MV-4-11 (cell line): ENCODE measurements around the gene GMPPA.

Source experiments
- DNase-seq: peaks from one replicate; lab custom pipeline; 2025; lab: John Stamatoyannopoulos, UW

The GMPPA gene

GRCh38 chr2:219486380-219486959 lies 12.2 kb upstream of the GMPPA start:
- no peak for DNase-seq

- DNase-seq, result no peak
Measured at GRCh38 chr2:219488149-219488843, 10.4 kb upstream of the GMPPA start.

DNA sequence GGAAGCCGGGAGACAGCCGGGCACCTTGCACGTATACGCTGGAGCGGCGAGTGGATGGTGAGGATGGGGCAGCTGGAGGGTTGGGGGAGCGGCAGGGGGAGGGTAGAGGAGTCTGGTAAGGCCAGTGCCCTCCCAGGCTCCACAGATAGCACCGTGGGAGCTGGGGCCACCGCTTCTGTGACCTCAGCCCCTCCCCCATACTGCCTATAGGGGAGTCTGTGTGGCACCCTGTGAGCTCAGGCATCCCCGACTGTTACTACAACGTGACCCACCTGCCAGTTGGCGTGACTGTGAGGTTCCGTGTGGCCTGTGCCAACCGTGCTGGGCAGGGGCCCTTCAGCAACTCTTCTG lies 9.9 kb upstream of the GMPPA start:
- DNase-seq, result no peak

DNA sequence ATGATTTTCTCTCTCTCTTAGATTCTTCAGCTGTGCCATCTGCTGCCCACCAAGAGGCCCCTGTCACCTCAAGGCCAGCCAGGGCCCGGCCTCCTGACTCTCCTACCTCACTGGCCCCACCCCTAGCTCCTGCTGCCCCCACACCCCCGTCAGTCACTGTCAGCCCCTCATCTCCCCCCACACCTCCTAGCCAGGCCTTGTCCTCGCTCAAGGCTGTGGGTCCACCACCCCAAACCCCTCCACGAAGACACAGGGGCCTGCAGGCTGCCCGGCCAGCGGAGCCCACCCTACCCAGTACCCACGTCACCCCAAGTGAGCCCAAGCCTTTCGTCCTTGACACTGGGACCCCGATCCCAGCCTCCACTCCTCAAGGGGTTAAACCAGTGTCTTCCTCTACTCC lies 9.4 kb upstream of the GMPPA start:
- no peak for DNase-seq

DNA sequence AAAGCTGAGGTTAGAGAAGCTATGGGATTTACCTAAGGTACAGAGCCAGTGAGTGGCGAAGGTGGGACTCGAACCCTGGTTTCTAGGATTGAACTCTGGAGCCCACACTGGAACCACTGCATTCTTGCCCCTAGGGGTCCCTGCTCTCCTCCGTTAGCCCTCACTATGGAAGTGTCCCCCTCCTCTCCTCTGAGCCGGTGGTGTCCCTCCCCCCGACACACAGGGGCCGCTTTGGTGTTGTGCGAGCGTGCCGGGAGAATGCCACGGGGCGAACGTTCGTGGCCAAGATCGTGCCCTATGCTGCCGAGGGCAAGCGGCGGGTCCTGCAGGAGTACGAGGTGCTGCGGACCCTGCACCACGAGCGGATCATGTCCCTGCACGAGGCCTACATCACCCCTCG lies 8.5 kb upstream of the GMPPA start:
- DNase-seq, result no peak

- DNase-seq, result no peak
Measured at GRCh38 chr2:219490600-219491130, 8.0 kb upstream of the GMPPA start.

GRCh38 chr2:219491278-219491963 lies 7.3 kb upstream of the GMPPA start:
- DNase-seq, result no peak

GRCh38 chr2:219492575-219492974 lies 6.1 kb upstream of the GMPPA start:
- DNase-seq, result no peak

GRCh38 chr2:219493086-219493485 lies 5.6 kb upstream of the GMPPA start:
- no peak for DNase-seq

DNA sequence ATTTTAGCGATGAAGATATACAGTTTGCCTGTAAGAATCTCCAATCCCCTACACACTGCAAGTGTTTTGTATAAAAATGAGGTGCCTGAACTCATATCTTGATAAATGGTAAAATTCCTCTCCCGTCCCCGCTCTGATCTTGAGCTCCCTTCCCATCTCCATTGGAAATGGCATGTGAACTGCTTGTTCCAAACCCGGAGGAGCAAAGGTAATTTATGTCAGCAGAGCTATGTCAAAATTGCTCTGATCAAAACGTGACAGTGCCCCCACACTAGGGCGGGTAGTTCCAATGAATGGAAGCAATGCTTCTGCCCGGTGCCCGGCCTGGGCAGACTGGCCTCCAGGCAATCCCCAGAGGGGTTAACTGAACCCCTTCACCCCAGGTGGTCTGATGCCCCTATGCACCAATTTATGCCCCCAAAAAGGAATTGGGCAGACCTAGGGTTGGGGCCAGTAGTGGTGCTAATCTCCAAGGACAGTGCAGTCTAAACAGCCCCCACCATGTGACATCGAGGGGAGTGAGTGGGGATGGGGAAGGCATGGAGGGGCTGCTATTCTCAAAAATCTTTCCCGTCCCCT lies 3.6 kb upstream of the GMPPA start:
- no peak for DNase-seq

DNA sequence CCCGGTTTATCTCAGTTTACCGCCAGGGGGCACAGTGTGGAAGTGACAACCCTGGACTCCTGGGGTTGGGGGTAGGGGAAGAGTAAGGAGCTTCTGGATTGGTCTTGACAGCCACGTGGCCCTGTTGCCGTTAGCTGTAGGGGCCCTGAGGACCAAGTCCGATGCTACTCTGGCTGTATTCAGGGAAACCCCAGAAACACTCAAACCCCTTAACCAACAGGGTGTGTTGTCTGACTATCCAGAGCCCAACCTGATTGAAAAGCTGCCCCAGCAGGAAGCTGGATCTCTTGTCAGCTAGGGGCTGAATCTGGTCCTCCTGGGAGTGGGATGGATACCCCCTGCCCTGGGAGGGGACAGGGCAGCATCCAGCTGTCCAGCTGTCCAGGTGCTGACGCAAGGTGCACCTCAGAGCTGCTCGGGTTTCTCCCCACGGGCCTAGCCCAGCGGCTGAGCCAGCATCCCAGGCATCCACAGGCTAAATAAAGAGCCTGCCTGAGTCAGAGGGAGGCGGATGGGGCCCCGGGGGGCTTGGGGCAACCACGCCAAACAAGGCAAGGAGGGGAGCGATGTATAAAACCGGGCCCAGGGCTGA lies 3.1 kb upstream of the GMPPA start:
- peak; percentile 54 for DNase-seq

GRCh38 chr2:219496247-219496824 lies 2.4 kb upstream of the GMPPA start:
- no peak for DNase-seq

DNA sequence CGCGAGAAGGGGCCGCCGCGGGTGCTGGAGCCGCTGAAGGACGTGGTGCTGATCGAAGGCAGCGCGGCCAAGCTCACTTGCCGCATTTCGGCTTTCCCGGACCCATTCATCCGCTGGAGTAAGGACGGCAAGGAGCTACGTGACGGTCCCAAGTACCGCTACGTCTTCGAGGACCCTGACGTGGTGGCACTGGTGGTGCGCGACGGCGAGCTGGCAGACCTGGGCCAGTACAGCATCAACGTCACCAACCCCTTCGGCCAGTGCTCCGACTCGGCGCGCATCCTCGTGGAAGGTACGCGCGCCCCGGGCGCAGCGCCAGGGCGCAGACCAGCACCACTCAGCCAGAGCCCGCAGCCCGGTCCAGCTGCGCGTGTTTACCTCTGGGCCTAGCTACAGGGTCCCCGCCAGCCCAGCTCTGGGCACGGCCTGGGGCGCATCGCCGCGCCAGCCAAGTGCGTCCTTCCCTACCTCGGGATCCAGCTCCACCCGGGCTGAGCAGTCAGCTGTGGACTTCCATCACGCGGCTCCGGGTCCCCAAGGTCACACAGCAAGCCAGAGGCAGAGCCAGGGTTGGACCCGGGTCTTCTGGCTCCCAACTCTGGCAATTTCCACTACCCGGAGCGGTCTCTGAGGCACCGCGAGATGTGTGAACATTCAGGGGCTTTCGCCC lies 1.7 kb upstream of the GMPPA start:
- DNase-seq, result no peak

DNA sequence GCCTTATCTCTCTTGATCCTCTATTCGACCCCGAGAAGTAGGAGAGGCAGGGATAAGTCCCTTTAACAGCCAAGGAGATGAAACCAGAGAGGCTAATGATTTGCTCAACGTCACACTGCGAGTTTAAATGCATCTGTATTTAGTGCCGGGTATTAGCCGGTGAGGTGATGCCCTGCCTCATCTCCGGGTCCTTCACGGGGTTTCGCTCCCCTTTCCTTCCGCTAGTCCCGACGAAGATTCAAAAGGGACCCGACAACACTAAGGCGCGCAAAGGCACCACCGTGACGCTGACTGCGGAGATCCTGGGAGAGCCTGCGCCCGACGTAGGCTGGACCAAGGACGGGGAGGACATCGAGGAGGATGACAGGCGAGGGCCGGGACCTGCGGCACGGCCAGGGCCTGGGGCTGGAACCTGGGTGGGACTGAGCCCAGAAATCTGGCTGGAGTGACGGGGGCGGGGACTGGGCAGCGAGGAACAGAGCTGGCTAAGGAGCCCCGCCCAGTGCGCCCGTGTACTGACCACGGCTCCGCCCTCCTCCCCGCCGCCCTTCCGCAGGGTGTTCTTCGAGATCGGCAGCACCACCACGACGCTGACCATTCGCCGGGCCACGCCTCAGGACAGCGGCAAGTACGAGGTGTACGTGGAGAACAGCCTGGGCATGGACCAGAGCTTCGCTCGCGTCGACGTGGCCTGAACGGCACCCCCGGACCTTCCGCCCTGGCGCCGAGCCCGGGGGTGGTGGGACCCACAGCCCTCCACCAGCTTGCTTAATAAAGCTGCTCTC lies 1.0 kb upstream of the GMPPA start:
- peak; percentile 36 for DNase-seq

DNA sequence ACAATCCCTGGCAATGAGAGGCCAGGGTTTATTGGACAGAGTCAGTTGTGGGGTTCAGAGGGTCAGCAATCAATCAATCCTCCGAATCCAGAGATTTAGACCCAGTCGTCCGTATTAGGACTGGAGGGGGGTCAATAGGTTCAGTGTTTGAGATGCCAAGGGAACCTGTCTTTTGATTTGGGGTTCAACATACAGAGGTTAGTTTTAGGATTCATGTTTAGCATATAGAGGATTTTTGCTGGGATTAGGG lies 292 bp downstream of the GMPPA start:
- DNase-seq, result no peak

- DNase-seq, result no peak
Measured at GRCh38 chr2:219499555-219499954, 864 bp downstream of the GMPPA start.

GRCh38 chr2:219500135-219500534 lies 1.4 kb downstream of the GMPPA start:
- no peak for DNase-seq

DNA sequence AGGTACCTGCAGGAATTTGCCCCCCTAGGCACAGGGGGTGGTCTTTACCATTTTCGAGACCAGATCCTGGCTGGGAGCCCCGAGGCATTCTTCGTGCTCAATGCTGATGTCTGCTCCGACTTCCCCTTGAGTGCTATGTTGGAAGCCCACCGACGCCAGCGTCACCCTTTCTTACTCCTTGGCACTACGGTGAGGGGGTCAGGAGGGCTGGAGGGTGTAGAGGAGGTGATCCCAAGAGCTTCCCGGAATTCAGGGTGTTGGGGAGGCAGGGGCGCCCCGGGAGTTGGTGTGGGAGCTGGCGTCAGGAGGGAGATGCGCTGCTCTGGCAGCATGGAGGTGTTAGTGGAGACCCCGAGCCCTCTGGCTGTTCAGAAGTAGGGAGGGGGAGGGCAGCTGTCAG lies 3.2 kb downstream of the GMPPA start:
- DNase-seq, result no peak

GRCh38 chr2:219502618-219503017 lies 3.9 kb downstream of the GMPPA start:
- DNase-seq, result no peak

- no peak for DNase-seq
Measured at GRCh38 chr2:219505585-219505984, 6.9 kb downstream of the GMPPA start.

DNA sequence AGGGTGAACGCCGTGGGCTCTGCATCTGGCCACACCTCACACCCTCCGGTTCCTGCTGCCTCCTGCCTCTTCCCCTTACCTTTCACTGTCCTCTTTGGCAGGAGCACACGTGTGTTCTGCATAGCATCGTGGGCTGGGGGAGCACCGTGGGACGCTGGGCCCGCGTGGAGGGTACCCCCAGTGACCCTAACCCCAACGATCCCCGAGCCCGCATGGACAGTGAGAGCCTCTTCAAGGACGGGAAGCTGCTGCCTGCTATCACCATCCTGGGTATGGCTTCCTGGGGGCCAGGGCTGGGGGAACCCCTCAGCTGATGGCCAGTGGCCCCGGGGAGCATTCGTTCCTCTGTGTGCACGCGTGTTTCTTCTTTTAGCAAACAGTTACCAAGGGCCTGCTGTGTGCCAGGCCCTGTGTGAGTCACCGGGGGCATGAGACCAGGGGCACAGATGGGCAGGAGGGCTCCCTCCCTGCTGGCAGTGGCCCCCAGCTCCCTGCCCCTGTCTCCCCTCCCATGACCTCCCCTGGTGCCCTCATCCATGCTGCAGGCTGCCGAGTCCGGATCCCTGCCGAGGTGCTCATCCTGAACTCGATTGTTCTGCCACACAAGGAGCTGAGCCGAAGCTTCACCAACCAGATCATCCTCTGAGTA lies 7.6 kb downstream of the GMPPA start:
- DNase-seq, result no peak
